Measurements from ENCODE around the gene FSTL3.
"Not testable (repeated sequence)": the region's sequence is repeated elsewhere in the genome, so short reads cannot be mapped to it uniquely, and the experiment has no call there.

Gene FSTL3

DNA sequence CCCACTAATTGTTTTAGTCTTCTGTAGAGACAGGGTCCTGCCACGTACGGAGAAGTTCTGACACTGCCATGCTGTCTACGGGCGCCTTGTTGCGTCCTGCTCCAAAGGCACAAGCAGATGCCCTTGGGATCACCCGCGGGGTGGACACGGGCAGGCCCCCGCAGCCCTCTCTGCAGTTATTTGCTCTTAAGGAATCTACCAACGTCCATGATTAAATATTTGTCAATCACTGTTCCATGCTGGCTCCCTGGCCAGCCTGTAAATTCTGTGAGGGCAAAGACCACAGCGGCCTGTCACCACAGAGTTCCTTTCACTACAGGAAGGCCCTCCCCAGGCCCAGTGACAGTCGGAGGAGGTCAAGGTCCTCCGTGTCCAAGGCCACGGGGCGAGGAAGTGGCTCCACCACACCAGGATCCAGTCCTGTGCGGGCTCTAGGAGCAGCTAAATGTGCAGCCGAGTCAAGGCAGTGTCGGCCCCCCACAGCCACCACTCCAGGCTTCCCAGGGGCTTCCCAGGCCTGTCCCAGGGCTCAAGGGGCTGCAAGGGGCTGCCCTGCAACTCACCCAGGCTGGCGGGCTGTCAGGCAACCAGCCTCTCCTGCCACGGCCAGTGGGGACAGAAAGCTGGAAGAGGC is 15.3 kb upstream of the FSTL3 start:
- in situ Hi-C loops (cut with MboI; ENCODE audit: low sequenced_read_pairs), result no loop called here

DNA sequence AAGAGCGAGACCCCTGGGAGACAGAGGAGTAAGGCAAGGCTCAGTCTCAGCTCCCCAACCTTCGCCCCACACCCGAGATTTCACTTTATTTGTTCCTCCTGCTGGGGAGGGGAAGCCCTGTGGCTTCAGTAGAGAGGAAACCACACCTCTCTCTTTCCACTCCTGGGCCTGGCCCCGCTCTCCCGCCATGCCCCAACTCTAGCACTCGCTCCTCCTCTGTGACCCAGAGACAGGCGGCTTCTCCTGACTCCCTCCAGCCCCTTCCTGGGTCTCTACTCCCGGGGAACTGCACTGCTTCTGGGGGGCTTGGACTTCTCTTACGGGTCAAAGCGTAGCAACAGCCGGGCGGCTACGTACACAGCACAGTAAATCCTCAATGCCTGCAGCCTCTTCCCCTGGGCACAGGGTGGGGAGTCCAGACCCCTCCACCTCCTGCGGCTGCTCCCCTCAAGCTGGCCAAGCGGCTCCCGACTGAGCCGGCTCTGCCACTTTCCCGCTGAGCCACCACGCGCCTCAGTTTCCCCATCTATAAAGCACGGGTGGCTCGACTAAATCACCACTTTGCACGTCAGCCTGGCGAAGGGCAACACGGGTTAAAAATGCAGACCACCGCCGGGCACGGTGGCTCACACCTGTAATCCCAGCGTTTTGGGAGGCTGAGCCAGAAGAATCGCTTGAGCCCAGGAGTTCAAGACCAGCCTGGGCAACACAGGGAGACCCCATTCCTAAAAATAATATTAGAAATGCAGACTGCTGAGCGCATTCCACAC is 14.6 kb upstream of the FSTL3 start:
- in situ Hi-C loops (cut with MboI; ENCODE audit: low sequenced_read_pairs), result no loop called here

DNA sequence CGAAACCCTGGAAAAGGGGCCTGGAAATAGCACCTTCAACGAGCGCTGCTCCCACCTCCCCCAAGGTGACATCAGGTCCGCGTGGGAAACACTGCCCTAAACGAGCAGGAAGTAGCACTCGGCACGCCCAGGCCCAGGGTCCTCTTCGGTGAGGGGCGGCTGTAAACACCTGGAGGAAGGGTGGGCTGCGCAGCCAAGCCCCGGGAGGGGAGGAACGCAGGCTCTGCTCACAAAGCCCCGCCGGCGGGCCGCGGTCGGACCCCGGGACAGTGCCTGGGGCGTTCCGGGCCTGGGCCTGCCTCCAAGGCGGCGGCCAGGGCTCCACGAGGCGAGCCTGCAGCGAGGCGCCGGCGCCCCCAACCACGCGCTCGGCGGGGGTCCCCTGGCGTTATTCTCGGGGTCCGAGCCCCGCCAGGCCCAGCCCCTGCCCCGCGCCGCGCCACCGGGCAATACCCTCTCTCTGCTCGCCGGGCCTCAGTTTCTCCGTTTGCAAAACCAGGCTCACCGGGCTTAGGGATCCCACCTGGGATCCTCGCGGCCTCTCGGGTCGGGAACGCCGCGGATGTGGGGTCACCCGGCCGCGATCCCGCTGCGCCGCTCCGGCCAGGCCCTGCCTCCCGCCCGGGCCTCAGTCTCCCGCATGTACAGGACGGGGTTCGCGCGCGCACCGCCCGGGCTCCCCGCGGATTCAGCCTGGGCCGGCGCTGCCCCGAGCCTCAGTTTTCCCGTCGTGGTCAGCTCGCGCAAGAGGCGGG is 13.8 kb upstream of the FSTL3 start:
- in situ Hi-C loops (cut with MboI; ENCODE audit: low sequenced_read_pairs), result no loop called here

DNA sequence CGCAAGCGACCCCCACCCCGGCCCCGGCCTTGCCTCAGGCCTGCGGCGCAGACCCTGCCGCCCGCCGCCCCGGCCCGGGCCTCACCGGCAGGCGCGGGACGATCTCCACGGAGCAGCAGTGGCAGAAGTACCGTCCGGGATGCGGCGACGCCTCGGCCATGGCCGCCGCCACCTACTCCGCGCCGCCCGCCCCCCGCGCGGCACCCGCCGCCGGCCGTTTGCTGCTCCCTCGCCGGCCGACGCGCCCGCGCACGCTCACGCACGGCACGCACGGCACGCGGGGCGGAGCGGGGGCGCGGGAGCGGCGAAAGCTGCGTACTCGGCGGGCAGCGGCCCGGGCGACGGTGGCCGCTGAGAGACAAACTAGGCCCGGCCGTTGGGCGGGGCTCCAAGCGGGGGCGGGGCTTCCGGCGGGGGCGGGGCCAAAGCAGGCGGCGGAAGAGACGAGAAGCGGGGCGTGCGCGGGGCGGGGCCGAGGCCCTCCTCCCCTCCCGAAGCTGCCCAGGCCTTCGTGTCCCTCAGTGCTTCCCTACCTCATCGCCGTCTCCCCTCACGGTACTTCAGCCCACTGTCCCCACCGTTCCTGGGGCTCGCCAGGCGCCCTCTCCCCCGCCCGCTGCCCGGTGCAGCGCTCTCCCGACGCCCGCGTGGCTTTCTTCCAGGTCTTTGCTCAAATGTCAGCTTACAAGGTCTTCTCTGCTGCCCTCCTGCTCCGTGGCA is 13.1 kb upstream of the FSTL3 start, which contains the start of gene RNF126:
Gene RNF126 (minus strand): TSS at position 253 of the 720 bp plus-strand sequence. CDS start 93 bp downstream, at position 160.
- in situ Hi-C loops (cut with MboI; ENCODE audit: low sequenced_read_pairs), result no loop called here

DNA sequence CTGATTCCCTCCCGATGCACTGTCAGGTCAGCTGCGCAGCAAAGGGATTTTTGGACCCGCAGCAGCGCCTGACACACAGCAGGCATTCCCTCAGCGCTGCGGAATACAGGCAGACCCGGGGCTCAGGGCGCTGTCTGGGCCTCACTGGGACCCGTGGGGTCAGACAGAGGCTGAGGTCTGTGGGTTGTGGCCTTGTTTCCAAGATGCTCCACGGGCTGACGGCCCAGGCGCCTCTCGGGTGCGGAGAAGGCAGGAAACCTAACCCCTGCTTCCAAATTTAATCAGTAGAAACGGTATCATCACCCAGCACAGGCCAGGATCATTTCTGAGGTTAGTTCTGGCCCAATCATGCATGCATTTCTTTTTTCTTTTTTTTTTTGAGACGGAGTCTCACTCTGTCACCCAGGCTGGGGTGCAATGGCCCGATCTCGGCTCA is 12.5 kb upstream of the FSTL3 start:
- in situ Hi-C loops (cut with MboI; ENCODE audit: low sequenced_read_pairs), result no loop called here

DNA sequence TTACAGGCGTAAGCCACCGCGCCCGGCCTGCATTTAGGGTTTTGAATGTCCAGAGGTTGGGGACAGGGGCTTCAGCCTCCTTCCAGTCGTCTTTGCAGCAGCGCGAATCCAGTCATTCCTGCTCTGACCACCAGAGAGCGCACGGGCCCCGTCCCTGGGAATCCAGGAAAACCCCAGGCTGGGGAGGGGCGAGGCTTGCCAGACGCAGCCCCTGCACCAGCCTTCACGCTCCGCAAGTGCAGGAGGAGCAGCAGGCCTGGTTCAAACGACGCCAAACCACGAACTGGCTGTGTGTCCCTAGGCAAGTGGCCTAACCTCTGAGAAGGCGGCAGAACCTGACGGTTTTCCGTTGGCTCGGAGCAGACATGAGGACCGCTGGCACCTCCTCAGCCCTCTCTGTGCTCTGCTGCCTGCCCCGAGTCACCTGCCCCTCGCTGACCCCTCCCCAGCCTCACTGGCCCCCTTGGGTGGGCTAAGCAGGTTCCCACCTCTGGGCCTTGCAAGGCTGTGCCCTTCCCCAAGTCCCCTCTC is 11.2 kb upstream of the FSTL3 start:
- in situ Hi-C loops (cut with MboI; ENCODE audit: low sequenced_read_pairs), result no loop called here

DNA sequence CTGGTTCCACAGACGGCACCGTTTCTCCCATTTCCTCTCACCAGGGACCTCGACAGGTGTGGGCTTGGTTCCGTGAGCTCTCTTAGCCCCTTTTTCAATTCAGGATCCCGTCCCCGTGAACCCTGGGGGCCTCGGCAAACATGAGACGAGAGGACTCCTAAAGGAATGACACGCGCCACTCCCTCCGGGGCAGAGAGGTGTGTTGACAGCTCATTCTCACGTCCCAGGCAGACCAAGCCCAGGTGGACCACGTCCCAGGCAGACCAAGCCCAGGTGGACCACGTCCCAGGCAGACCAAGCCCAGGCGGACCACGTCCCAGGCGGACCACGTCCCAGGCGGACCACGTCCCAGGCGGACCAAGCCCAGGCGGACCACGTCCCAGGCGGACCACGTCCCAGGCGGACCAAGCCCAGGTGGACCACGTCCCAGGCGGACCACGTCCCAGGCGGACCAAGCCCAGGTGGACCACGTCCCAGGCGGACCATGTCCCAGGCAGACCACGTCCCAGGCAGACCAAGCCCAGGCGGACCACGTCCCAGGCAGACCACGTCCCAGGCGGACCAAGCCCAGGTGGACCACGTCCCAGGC is 9.1 kb upstream of the FSTL3 start:
- in situ Hi-C loops (cut with MboI; ENCODE audit: low sequenced_read_pairs), result not testable (repeated sequence)

DNA sequence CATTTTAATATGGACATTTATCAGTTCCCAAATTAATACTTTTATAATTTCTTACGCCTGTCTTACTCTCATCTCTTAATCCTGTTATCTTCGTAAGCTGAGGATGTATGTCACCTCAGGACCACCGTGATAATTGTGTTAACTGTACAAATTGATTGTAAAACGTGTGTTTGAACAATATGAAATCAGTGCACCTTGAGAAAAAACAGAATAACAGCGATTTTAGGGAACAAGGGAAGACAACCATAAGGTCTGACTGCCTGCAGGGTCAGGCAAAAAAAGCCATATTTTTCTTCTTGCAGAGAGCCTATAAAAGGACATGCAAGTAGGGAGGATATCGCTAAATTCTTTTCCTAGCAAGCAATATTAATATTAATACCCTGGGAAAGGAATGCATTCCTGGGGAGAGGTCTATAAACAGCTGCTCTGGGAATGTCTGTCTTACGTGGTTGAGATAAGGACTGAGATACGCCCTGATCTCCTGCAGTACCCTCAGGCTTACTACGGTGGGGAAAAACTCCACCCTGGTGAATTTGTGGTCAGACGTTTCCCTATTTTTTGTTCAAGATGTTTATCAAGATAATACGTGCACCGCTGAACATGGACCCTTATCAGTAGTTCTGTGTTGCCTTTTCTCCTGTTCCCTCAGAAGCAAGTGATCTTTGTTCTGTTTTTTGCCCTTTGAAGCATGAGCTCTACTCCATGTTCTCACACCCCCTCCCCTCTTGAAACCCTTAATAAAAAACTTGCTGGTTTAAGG is 7.3 kb upstream of the FSTL3 start:
- in situ Hi-C loops (cut with MboI; ENCODE audit: low sequenced_read_pairs), result not testable (repeated sequence)

DNA sequence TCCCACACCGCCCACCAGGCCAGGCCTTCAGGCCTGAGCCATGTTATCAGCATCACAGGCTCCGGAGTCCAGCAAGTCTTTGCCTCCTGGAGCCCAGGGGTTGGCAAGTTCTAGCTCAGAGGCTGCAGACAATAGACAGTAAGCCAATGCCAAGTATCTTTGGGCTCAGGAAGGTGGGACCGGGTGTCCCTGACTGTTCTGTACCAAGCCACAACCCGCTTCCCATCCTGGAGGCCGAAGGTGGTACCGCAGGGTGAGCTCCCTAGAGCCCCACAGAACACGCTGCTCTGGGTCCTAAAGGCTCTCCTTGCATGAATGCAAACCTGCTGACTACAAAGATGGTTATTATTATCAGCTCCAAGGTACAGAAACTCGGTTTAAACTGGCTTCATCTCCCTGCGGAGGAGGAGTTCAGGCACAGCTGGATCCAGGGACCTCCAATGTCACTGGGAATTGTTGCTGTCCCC is 5.5 kb upstream of the FSTL3 start:
- in situ Hi-C loops (cut with MboI; ENCODE audit: low sequenced_read_pairs), result no loop called here

DNA sequence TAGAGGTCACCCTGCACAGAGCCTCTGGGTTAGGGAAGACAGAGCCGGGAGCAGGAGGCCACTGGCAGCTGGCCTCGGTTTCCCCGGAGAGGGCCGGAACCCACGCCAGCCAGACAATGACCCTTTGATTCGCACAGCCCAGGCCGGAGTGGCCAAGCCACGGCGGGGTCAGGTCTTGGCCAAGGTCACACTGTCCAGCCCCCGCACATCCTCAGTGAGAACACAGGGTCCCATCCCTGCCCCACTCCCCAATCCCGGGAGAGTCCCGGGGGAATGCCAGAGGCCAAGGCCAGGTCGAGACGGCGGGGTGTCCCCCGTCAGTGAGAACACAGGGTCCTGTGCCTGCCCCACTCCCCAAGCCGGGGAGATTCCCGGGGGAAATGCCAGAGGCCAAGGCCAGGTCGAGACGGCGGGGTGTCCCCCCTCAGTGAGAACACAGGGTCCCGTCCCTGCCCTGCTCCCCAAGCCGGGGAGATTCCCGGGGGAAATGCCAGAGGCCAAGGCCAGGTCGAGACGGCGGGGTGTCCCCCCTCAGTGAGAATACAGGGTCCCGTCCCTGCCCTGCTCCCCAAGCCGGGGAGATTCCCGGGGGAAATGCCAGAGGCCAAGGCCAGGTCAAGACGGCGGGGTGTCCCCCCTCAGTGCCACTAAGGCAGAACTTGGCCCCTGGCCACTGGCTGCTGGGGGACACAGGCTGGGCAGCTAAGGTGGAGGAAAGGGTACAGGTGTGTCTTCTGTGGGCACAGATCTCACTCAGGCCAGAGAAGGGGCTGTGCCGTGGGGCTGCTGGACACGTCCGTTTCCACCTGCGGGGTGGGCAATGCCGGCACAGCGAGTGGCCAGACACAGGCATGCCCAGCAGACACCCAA is 1.7 kb upstream of the FSTL3 start:
- in situ Hi-C loops (cut with MboI; ENCODE audit: low sequenced_read_pairs), result no loop called here

DNA sequence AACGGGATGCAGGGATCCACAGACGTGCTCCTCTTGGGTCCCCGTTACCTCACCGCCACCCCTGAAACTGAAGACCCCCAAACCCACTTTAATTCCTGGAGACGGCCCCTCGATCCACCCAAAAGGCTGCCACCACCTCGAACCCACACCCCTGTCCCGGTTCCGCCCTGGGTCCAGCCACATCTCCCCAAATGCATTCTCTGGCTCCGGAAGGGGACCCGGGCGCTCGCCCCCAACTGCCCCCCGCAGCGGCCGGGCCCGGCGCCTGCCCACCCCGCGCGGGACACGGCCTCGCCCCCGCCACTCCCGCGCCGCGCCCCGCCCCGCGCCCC is 219 bp upstream of the FSTL3 start:
- in situ Hi-C loops (cut with MboI; ENCODE audit: low sequenced_read_pairs), result no loop called here

DNA sequence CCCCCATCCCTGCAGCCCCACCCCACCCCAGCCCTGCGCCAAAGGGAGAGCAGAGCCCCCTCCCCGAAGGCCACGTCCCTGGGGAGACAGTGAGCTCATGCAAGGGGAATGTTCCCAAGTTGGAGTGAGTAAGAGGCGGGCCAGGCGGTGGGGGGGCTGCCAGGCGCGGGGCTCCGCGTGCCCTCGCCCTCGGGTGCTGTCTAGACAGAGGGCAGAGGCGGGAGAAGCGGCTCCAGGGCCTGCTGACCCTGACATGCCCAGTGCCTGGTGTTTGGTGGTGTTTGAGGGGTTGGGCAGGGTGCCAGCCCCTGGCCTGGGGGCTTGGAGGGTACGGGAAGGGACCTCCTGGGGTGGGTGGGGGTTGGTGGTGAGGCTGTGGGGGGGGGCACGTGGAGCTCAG is 1.0 kb downstream of the FSTL3 start:
- in situ Hi-C loops (cut with MboI; ENCODE audit: low sequenced_read_pairs), result no loop called here

DNA sequence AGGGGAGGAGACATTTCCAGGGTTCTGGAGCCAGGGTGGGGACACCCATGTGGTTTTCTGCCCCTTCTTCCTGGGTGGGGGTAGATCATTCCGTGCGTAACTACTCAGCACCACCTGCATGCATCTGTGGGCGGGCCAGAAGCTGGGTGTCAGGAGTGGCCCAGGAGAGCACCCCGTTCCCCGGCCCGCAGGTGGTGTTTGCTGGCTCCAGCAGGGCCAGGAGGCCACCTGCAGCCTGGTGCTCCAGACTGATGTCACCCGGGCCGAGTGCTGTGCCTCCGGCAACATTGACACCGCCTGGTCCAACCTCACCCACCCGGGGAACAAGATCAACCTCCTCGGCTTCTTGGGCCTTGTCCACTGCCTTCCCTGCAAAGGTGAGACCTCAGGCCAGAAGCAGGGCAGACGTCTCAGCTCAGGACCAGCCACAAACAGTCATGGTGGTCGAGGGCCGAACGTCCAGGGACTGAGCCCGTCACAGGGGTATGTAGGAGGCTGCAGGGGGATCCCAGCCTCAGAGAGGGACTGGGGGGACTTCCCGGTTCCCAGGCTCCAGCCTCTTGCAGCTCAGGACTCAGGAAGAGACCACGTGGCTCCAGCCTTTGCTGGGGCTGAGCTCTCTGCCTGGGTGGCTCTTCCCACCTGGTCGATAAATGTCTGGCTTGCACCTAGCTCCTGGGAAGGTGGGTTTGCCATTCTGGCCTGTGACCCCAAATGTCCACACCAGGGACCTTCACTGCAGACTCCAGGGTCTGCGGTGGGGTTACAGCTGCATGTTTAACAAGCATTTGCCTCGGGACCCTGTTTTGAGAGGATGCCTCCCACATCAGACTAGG is 1.6 kb downstream of the FSTL3 start:
- in situ Hi-C loops (cut with MboI; ENCODE audit: low sequenced_read_pairs), result no loop called here

DNA sequence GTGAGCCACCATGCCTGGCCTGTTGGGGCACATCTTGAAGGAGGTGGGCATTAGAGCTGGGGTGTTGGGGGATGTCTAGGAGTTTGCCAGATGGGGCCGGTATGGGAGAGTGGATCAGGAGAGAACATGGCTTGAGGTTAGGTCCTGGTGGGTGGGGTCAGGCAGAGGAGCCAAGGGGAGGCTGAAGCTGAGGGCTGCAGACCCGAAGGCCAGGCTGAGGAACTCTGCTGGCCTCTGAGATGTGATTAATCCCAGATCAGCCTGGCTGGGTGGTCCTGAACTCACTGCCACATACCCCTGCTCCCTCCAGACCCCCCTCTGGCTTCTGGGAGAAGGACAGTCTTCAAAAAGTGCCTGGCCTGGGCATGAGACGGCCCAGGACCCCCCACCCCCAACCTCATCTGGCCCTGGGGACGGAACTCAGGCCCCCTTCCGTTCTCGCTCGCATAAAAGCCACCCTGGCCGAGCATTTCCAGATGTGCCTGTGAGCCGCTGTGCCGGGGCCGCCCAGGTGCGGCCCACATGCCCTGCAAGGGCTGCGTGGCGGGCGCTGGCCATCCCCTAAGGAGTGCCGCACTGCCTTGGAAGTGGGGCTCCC is 2.7 kb downstream of the FSTL3 start:
- in situ Hi-C loops (cut with MboI; ENCODE audit: low sequenced_read_pairs), result no loop called here

DNA sequence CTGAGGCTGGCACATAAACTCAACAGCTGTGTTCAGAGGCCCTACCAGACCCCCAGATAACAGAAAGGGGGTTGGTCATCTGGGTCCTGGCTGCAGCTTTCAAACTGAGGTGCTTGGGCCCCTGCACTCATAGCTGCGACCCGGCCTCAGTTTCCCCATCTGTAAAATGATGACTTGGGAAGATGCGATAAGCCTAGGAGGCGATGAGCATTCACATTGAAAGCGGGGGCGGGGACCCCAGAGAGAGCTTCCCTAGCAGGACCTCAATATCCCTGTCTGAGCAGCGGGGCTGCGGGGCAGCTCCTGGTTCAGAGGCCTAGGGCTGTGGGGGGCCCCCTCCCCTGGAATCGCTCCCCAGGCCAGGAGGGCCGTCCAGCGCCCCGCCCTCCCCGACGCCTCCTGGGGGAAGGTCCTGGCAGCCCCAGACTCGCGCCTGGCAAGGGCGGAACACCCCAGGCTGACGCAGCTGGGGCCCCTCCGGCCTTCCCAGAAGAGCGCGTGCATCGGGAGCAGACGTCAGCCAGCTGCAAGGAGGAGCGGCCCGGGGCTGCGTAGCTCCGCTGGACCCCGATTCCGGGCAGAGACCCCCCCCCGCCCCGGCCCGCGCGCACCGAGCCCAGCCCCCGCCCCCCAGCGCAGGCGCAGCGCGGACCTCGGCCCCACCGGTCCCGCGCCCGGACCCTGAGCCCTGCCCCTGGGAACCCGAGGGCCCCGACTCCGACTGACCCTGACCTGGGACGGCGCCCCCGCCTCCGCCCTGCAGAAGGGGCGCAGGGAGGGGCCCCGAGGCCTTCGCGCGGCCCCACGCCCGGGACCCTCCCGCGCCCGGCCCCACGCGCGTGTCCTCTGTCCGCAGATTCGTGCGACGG is 3.5 kb downstream of the FSTL3 start:
- in situ Hi-C loops (cut with MboI; ENCODE audit: low sequenced_read_pairs), result no loop called here

DNA sequence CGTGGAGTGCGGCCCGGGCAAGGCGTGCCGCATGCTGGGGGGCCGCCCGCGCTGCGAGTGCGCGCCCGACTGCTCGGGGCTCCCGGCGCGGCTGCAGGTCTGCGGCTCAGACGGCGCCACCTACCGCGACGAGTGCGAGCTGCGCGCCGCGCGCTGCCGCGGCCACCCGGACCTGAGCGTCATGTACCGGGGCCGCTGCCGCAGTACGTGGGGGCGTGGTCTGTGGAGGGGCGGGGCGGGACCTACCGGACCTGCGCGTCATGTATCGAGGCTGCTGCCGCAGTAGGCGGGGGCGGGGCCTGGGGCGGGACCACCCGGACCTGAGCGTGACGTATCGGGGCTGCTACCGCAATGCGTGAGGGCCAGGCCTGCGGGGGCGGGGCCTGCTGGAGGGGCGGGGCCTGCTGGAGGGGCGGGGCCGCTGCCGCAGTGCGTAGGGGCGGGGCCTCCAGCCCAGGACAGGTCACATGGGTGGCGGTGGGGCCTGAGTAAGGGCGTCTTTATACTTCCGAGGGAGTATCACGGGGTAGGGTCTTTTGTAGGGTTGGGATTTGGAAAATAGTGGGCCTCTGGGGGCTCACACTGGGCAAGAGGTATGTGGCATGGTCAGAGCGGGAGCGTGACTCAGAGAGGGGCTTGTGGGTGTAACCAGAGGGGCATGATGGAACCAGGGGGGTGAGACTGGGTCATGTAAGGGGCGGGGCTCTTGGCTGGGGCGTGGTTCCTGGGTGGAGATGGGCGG is 4.3 kb downstream of the FSTL3 start:
- in situ Hi-C loops (cut with MboI; ENCODE audit: low sequenced_read_pairs), result no loop called here

All from hTERT RPE-1 (cell line).